Caco-2 (cell line): Measurements from ENCODE around the gene INPP5D. TPM values are rescaled to one million over a fixed set of nuclear protein-coding genes. Genes with fewer than 3 reads are reported as not detected.

Source experiments
- BruUV-seq: library from RNA; stranded (reverse); fragments of 400-500 nt; replicated peaks from 2 replicates; lab custom pipeline; 2021; lab: Mats Ljungman, UMichigan
- CTCF ChIA-PET: fragments of 300-600 bp; sonication (Branson Sonifier 250); formaldehyde crosslinking; loops from one replicate; lab custom pipeline; 2022; ENCODE audit warnings: antibody characterized with exemption; lab: Charles Lee
- POLR2A ChIA-PET: fragments of 300-600 bp; sonication (Branson Sonifier 250); formaldehyde crosslinking; loops from one replicate; lab custom pipeline; 2022; ENCODE audit warnings: antibody characterized with exemption; lab: Charles Lee
- DNase-seq, 2 experiments: peaks; one replicate each; pipeline versions ENCODE4 v3.0.0 to v3.0.0-alpha.2; 2020 to 2022
- H3K27me3 ChIP-seq: replicated peaks from 2 replicates; pipeline ENCODE4 v1.6.0; 2011; ENCODE audit warnings: low read length; ENCODE audit not compliant: control insufficient read depth, insufficient read depth
- H3K36me3 ChIP-seq: 2 replicates; pipeline ENCODE4 v1.5.1; 2011; ENCODE audit warnings: low read length; ENCODE audit not compliant: control insufficient read depth, insufficient read depth
- H3K4me1 ChIP-seq: fragments of 250-450 bp; sonication (Bioruptor Pico); 2 replicates; pipeline ENCODE4 v1.5.1; 2020; ENCODE audit warnings: mild to moderate bottlenecking
- H3K4me3 ChIP-seq: 2 replicates; pipeline ENCODE4 v1.5.1; 2011; ENCODE audit warnings: low read depth, mild to moderate bottlenecking, control low read depth, low read length
- H3K9me3 ChIP-seq: fragments of 250-450 bp; sonication (Bioruptor Pico); 2 replicates; pipeline ENCODE4 v1.5.1; 2020; ENCODE audit warnings: mild to moderate bottlenecking, moderate library complexity
- H3K27ac Mint-ChIP-seq: one replicate; pipeline ENCODE4 v1.8.0; 2022; ENCODE audit warnings: mixed read lengths; ENCODE audit not compliant: unreplicated experiment
- H3K27me3 Mint-ChIP-seq: one replicate; pipeline ENCODE4 v1.8.0; 2022; ENCODE audit warnings: mixed read lengths; ENCODE audit not compliant: insufficient read depth, unreplicated experiment
- H3K36me3 Mint-ChIP-seq: one replicate; pipeline ENCODE4 v1.8.0; 2022; ENCODE audit warnings: mild to moderate bottlenecking, mixed read lengths; ENCODE audit not compliant: insufficient read depth, unreplicated experiment
- H3K4me1 Mint-ChIP-seq: one replicate; pipeline ENCODE4 v1.8.0; 2022; ENCODE audit warnings: low read depth, mixed read lengths; ENCODE audit not compliant: unreplicated experiment
- H3K4me3 Mint-ChIP-seq: one replicate; pipeline ENCODE4 v1.8.0; 2022; ENCODE audit warnings: mild to moderate bottlenecking, moderate library complexity, mixed read lengths; ENCODE audit not compliant: unreplicated experiment
- H3K9me3 Mint-ChIP-seq: one replicate; pipeline ENCODE4 v1.8.0; 2022; ENCODE audit warnings: mixed read lengths; ENCODE audit not compliant: unreplicated experiment
- CTCF ChIP-seq, 2 experiments: fragments of 200-600 bp in 1 of 2; IDR thresholded peaks; 1 replicate in 1 of 2; 2 replicates in 1 of 2; pipeline versions ENCODE4 v1.5.1 to v1.8.0; 2011 to 2022; ENCODE audit warnings: antibody characterized with exemption in 1 of 2, control low read depth in 1 of 2, inconsistent platforms in 1 of 2, low read depth in 1 of 2, low read length in 1 of 2, mild to moderate bottlenecking in 1 of 2, moderate library complexity in 1 of 2; ENCODE audit not compliant: insufficient read depth in 1 of 2, severe bottlenecking in 1 of 2, unreplicated experiment in 1 of 2
- intact Hi-C: fragments of 100-400 bp; cut with micrococcal nuclease; formaldehyde crosslinking; loops from one replicate; pipeline ENCODE4 v1.10.0; 2022; ENCODE audit not compliant: unreplicated experiment
- total RNA-seq: library from RNA; stranded (reverse); gene quantifications from 2 replicates; pipeline ENCODE4 v1.2.3, GENCODE V29; 2022

Gene INPP5D
- total RNA-seq, 1 experiment from 2014 or later, result not detected

- Mint-ChIP-seq H3K27me3 (peaks cover 3% of the 10 kb centered on the region), H3K36me3 (peaks cover 6% of the 10 kb centered on the region), H3K27ac (no peak overlapping the region), H3K4me3 (no peak overlapping the region), H3K9me3 (no peaks in the 10 kb centered on the region), H3K4me1 (peaks cover 6% of the 10 kb centered on the region)
- TF ChIP-seq CTCF (IDR thresholded peaks at IDR 0.05; ENCODE audit: insufficient read depth in 1 of 2, low read depth in 1 of 2, low read length in 1 of 2, severe bottlenecking in 1 of 2, unreplicated experiment in 1 of 2), result no peak
- ChIA-PET POLR2A (no interaction called here), CTCF (interaction anchor here (0.6 kb wide), 1 partner anchor 205 kb away, joined by 6 read pairs; no protein-coding TSS in a partner anchor)
- H3K4me1 ChIP-seq, result no peaks in the 10 kb centered on the region
- intact Hi-C loops, result no loop called here
- H3K27me3 ChIP-seq, result no peaks in the 10 kb centered on the region
- H3K9me3 ChIP-seq, result no peaks in the 10 kb centered on the region
- no peaks in the 10 kb centered on the region for H3K36me3 ChIP-seq
- BruUV-seq, result no TSS peak
- DNase-seq, result no peak
- H3K4me3 ChIP-seq, result no peak overlapping the region
These were observed 183.2 kb downstream of the INPP5D start for GRCh38 chr2:233243348-233243747.

- TF ChIP-seq CTCF (IDR thresholded peaks at IDR 0.05; ENCODE audit: insufficient read depth in 1 of 2, low read depth in 1 of 2, low read length in 1 of 2, severe bottlenecking in 1 of 2, unreplicated experiment in 1 of 2), result no peak
- Histone ChIP-seq H3K4me3 (no peak overlapping the region), H3K36me3 (no peaks in the 10 kb centered on the region), H3K9me3 (no peaks in the 10 kb centered on the region), H3K4me1 (no peaks in the 10 kb centered on the region), H3K27me3 (no peaks in the 10 kb centered on the region)
- no peak overlapping the region for H3K27ac Mint-ChIP-seq
- intact Hi-C loops, result no loop called here
- no TSS peak for BruUV-seq
- peaks cover 6% of the 10 kb centered on the region for H3K36me3 Mint-ChIP-seq
- H3K27me3 Mint-ChIP-seq, result no peaks in the 10 kb centered on the region
- CTCF ChIA-PET, result no interaction called here
- no peak for DNase-seq
- H3K4me1 Mint-ChIP-seq, result peaks cover 6% of the 10 kb centered on the region
- H3K4me3 Mint-ChIP-seq, result no peak overlapping the region
- POLR2A ChIA-PET, result no interaction called here
- no peaks in the 10 kb centered on the region for H3K9me3 Mint-ChIP-seq
These were observed 184.7 kb downstream of the INPP5D start for GRCh38 chr2:233244818-233245217.

DNA sequence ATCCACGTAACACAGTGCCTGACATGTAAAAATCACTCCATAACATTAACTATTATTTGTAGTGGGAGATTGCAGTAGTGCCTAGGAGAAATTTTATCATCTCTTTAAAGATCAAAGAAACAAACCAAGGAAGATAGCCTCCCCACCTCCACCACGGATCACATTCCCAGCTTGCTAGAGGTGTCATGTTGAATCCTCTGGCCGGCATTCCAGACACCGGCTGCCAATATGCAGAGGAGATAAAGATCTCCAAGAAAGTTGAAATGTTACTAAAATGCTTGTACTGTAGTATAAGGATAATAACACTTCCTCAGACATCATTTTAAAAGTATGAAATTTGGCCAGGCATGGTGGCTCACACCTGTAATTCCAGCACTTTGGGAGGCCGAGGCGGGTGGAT lies 185.3 kb downstream of the INPP5D start:
- BruUV-seq, result no TSS peak
- H3K27ac Mint-ChIP-seq, result no peak overlapping the region
- no peaks in the 10 kb centered on the region for H3K27me3 Mint-ChIP-seq
- no peaks in the 10 kb centered on the region for H3K4me1 ChIP-seq
- peaks cover 6% of the 10 kb centered on the region for H3K36me3 Mint-ChIP-seq
- ChIA-PET POLR2A (no interaction called here), CTCF (no interaction called here)
- intact Hi-C loops, result no loop called here
- no peaks in the 10 kb centered on the region for H3K9me3 Mint-ChIP-seq
- peaks cover 6% of the 10 kb centered on the region for H3K4me1 Mint-ChIP-seq
- no peaks in the 10 kb centered on the region for H3K27me3 ChIP-seq
- H3K36me3 ChIP-seq, result no peaks in the 10 kb centered on the region
- H3K4me3 ChIP-seq, result no peak overlapping the region
- DNase-seq, result peak in 1 of 2 experiments; percentile 35
- TF ChIP-seq CTCF (IDR thresholded peaks at IDR 0.05; ENCODE audit: insufficient read depth in 1 of 2, low read depth in 1 of 2, low read length in 1 of 2, severe bottlenecking in 1 of 2, unreplicated experiment in 1 of 2), result no peak
- H3K4me3 Mint-ChIP-seq, result no peak overlapping the region
- H3K9me3 ChIP-seq, result no peaks in the 10 kb centered on the region
